Measurements from ENCODE around the gene YDJC. TPM values are rescaled to one million over a fixed set of nuclear protein-coding genes. Genes with fewer than 3 reads are reported as not detected.
"Not testable (repeated sequence)": the region's sequence is repeated elsewhere in the genome, so short reads cannot be mapped to it uniquely, and the experiment has no call there.

YDJC gene, protein sequence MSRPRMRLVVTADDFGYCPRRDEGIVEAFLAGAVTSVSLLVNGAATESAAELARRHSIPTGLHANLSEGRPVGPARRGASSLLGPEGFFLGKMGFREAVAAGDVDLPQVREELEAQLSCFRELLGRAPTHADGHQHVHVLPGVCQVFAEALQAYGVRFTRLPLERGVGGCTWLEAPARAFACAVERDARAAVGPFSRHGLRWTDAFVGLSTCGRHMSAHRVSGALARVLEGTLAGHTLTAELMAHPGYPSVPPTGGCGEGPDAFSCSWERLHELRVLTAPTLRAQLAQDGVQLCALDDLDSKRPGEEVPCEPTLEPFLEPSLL
- total RNA-seq (2014; rRNA removed; shearing (Covaris generic)) (75.6 and 81.1 TPM in 2 replicates), total RNA-seq (2022) (59.0 and 59.3 TPM in 2 replicates), Bru-seq, nascent RNA (percentile 77 among the genes with signal in this experiment), BruChase-seq, experiment 1, labeled RNA remaining after a 6-hour chase (percentile 70 among the genes with signal in this experiment), BruChase-seq, experiment 2, labeled RNA remaining after a 2-hour chase (percentile 73 among the genes with signal in this experiment)
- long read RNA-seq, transcript YDJC-203 (5 exons, 1,410 nt), result minor isoform, 30 of 164 reads
- long read RNA-seq, transcript YDJC-201 (5 exons, 1,351 nt), result major isoform, 32 of 164 reads
- long read RNA-seq, transcript YDJC-206 (4 exons, 1,494 nt), result minor isoform, 22 of 164 reads
- long read RNA-seq, partial matches to known transcripts, result 38 of 164 reads
- long read RNA-seq, other reads (novel, unspliced or antisense), result 30 of 164 reads

DNA sequence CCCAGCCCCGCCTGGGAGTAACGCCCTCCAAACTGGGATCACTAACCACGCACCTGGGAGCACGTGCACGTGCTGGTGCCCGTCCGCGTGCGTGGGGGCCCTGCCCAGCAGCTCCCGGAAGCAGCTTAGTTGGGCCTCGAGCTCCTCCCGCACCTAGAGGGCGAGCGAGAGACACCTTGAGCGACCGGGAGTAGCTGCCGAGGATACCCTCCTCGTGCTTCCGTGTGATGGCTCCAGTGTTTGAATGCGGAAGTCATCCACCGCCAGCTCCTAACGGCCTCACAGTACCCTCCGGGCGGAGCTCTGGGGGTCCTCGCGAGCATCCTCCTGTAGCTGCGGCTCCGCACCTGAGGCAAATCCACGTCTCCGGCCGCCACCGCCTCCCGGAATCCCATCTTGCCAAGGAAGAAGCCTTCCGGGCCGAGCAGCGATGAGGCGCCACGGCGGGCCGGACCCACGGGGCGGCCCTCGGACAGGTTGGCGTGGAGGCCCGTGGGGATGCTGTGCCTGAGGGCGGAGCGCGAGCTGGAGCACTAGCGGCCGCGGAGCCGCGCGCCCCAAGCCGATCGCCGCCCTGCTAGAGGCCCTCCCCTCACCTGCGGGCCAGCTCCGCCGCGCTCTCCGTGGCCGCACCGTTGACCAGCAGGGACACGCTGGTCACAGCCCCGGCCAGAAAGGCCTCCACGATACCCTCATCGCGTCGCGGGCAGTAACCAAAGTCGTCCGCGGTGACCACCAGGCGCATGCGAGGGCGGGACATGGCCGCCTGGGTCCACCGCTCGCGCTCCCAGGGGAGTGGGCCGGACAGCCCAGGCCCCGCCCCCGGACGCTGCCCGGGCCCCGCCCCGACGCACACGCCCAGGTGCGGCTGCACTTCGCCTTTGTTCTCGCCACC lies at the start of gene YDJC:
Gene YDJC, minus strand, starts transcription at position 768 of the 895 bp plus-strand sequence. Its CDS starts 8 bp downstream, at position 760.
- H2AFZ ChIP-seq (ENCODE audit: low read length), result peak within 1 kb of the TSS; percentile 7; the same call in 1 of the 2 replicates
- H3K79me2 ChIP-seq (ENCODE audit: insufficient read depth, low read depth, low read length), result peaks cover 33% of the 10 kb centered on the region
- no peaks in the 10 kb centered on the region for H3K9me3 ChIP-seq (ENCODE audit: low read length)
- CTCF ChIA-PET (ENCODE audit: unreplicated experiment), result interaction anchor here (0.6 to 2.5 kb wide), 6 partner anchors 12 to 620 kb away, joined by 3 to 18 read pairs (median 5); partner anchors contain the start of gene SDF2L1
- no peak for TF ChIP-seq EZH2phosphoT487 (IDR thresholded peaks at IDR 0.05; ENCODE audit: borderline replicate concordance, low read depth, low read length)
- TF ChIP-seq, protein P1, sequence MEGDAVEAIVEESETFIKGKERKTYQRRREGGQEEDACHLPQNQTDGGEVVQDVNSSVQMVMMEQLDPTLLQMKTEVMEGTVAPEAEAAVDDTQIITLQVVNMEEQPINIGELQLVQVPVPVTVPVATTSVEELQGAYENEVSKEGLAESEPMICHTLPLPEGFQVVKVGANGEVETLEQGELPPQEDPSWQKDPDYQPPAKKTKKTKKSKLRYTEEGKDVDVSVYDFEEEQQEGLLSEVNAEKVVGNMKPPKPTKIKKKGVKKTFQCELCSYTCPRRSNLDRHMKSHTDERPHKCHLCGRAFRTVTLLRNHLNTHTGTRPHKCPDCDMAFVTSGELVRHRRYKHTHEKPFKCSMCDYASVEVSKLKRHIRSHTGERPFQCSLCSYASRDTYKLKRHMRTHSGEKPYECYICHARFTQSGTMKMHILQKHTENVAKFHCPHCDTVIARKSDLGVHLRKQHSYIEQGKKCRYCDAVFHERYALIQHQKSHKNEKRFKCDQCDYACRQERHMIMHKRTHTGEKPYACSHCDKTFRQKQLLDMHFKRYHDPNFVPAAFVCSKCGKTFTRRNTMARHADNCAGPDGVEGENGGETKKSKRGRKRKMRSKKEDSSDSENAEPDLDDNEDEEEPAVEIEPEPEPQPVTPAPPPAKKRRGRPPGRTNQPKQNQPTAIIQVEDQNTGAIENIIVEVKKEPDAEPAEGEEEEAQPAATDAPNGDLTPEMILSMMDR (conservative IDR thresholded peaks at IDR 0.05; ENCODE audit: low read length), result peak; percentile 80
- H3K4me1 ChIP-seq (ENCODE audit: insufficient read depth, low read length, poor library complexity, severe bottlenecking), result peaks cover 66% of the 10 kb centered on the region
- peak within 1 kb of the TSS; percentile 72 for H3K4me2 ChIP-seq (ENCODE audit: low read length)
- peak within 1 kb of the TSS; percentile 87 for H3K27ac ChIP-seq (ENCODE audit: low read depth, low read length, poor library complexity, severe bottlenecking)
- H3K4me3 ChIP-seq (ENCODE audit: low read depth, low read length, poor library complexity, severe bottlenecking), result peak within 1 kb of the TSS; percentile 89
- no peaks in the 10 kb centered on the region for H3K9me2 ChIP-seq (ENCODE audit: insufficient read depth, low read length)
- H4K20me1 ChIP-seq (ENCODE audit: insufficient read depth, low read length), result 0 out of 2 replicates have a peak, but pooled peaks cover 3% of the 10 kb centered on the region
- intact Hi-C loops (cut with micrococcal nuclease; ENCODE audit: unreplicated experiment), result loop anchor here (1.0 kb wide), 2 partner anchors 12 to 13 kb away; partner anchors contain the start of gene SDF2L1
- BruUV-seq (replicated peaks), result no TSS peak
- DNase-seq (ENCODE audit: low spot score), result peak; percentile 98
- POLR2A ChIA-PET, result interaction anchor here (0.7 to 1.6 kb wide), 4 partner anchors 12 to 414 kb away, joined by 3 to 12 read pairs (median 4); partner anchors contain the start of gene SDF2L1
- peaks cover 35% of the 10 kb centered on the region for H3K36me3 ChIP-seq (ENCODE audit: insufficient read depth, low read length)

DNA sequence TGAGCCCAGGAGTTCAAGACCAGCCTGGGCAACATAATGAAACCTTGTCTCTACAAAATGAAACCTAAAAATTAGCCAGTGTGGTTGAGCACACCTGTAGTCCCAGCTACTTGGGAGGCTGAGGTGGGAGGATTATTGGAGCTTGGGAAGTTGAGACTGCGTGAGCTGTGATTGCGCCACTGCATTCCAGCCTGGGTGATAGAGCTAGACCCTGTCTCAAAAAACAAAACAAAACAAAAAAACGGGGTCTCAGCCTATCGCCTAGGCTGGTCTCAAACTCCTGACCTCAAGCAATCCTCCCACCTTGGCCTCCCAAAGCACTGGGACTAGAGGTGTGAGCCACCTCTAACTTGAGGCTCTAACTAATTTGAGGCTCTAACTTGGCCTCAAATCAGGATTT lies 49.6 kb upstream of the YDJC start:
- no peak overlapping the region for H2AFZ ChIP-seq (ENCODE audit: low read length)
- no peaks in the 10 kb centered on the region for H3K9me2 ChIP-seq (ENCODE audit: insufficient read depth, low read length)
- no peak for DNase-seq (ENCODE audit: low spot score)
- H3K27ac ChIP-seq (ENCODE audit: low read depth, low read length, poor library complexity, severe bottlenecking), result no peak overlapping the region
- peaks cover 64% of the 10 kb centered on the region for H3K36me3 ChIP-seq (ENCODE audit: insufficient read depth, low read length)
- H3K4me2 ChIP-seq (ENCODE audit: low read length), result no peak overlapping the region
- no peaks in the 10 kb centered on the region for H4K20me1 ChIP-seq (ENCODE audit: insufficient read depth, low read length)
- intact Hi-C loops (cut with micrococcal nuclease; ENCODE audit: unreplicated experiment), result no loop called here
- H3K4me3 ChIP-seq (ENCODE audit: low read depth, low read length, poor library complexity, severe bottlenecking), result no peak overlapping the region
- CTCF ChIA-PET (ENCODE audit: unreplicated experiment), result no interaction called here
- H3K4me1 ChIP-seq (ENCODE audit: insufficient read depth, low read length, poor library complexity, severe bottlenecking), result no peaks in the 10 kb centered on the region
- no peaks in the 10 kb centered on the region for H3K9me3 ChIP-seq (ENCODE audit: low read length)
- no peaks in the 10 kb centered on the region for H3K79me2 ChIP-seq (ENCODE audit: insufficient read depth, low read depth, low read length)
- BruUV-seq (replicated peaks), result no TSS peak
- POLR2A ChIA-PET, result no interaction called here
- TF ChIP-seq, protein P1 (conservative IDR thresholded peaks at IDR 0.05; ENCODE audit: low read length), result no peak
- no peak for TF ChIP-seq EZH2phosphoT487 (IDR thresholded peaks at IDR 0.05; ENCODE audit: borderline replicate concordance, low read depth, low read length)

DNA sequence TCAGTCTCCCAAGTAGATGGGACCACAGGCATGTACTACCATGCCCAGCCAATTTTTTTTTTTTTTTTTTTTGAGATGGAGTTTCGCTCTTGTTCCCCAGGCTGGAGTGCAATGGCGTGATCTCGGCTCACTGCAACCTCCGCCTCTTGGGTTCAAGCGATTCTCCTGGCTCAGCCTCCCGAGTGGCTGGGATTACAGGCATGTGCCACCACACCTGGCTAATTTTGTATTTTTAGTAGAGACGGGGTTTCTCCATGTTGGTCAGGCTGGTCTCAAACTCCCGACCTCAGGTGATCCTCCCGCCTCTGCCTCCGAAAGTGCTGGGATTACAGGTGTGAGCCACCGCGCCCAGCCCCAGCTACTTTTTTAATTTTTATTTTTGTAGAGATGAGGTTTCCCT lies 49.0 kb upstream of the YDJC start:
- H3K27ac ChIP-seq (ENCODE audit: low read depth, low read length, poor library complexity, severe bottlenecking); POLR2A ChIA-PET; H3K4me2 ChIP-seq (ENCODE audit: low read length); H2AFZ ChIP-seq (ENCODE audit: low read length); H3K4me1 ChIP-seq (ENCODE audit: insufficient read depth, low read length, poor library complexity, severe bottlenecking); H3K9me2 ChIP-seq (ENCODE audit: insufficient read depth, low read length); H3K9me3 ChIP-seq (ENCODE audit: low read length); BruUV-seq (replicated peaks); intact Hi-C loops (cut with micrococcal nuclease; ENCODE audit: unreplicated experiment); H3K79me2 ChIP-seq (ENCODE audit: insufficient read depth, low read depth, low read length); H3K4me3 ChIP-seq (ENCODE audit: low read depth, low read length, poor library complexity, severe bottlenecking); H4K20me1 ChIP-seq (ENCODE audit: insufficient read depth, low read length); CTCF ChIA-PET (ENCODE audit: unreplicated experiment); DNase-seq (ENCODE audit: low spot score): not testable (repeated sequence)
- H3K36me3 ChIP-seq (ENCODE audit: insufficient read depth, low read length), result peaks cover 70% of the 10 kb centered on the region
